Chondrocyte (in vitro differentiated cells): Measurements from ENCODE around the gene BICC1. TPM values are rescaled to one million over a fixed set of nuclear protein-coding genes. Genes with fewer than 3 reads are reported as not detected.

ENCODE experiments used
- DNase-seq: peaks from one replicate; pipeline ENCODE4 v3.0.0; 2021; ENCODE audit warnings: mixed read lengths, low spot score
- H3K27ac Mint-ChIP-seq: one replicate; pipeline ENCODE4 v1.8.0; 2021; ENCODE audit warnings: mild to moderate bottlenecking, moderate library complexity, mixed read lengths; ENCODE audit not compliant: unreplicated experiment
- H3K27me3 Mint-ChIP-seq: 2 replicates; pipeline ENCODE4 v1.8.0; 2021; ENCODE audit warnings: low read depth, mixed read lengths
- H3K36me3 Mint-ChIP-seq: 2 replicates; pipeline ENCODE4 v1.8.0; 2021; ENCODE audit warnings: low read depth, mixed read lengths
- H3K4me1 Mint-ChIP-seq: 2 replicates; pipeline ENCODE4 v1.8.0; 2021; ENCODE audit warnings: low read depth, mild to moderate bottlenecking, mixed read lengths
- H3K4me3 Mint-ChIP-seq: one replicate; pipeline ENCODE4 v1.8.0; 2021; ENCODE audit warnings: mild to moderate bottlenecking, moderate library complexity, mixed read lengths; ENCODE audit not compliant: unreplicated experiment
- H3K9me3 Mint-ChIP-seq: 2 replicates; pipeline ENCODE4 v1.8.0; 2021; ENCODE audit warnings: low read depth, mixed read lengths
- total RNA-seq: library from RNA; stranded (reverse); gene quantifications from 3 replicates; pipeline ENCODE4 v1.2.1, GENCODE V29; 2021
- TF ChIP-seq, protein P1 (sequence below): fragments of 200-600 bp; sonication (generic); IDR thresholded peaks from 2 replicates; pipeline ENCODE4 v1.5.0; 2021; ENCODE audit warnings: antibody characterized with exemption, mild to moderate bottlenecking, moderate library complexity

Gene BICC1
- total RNA-seq, 1 donor from 2014 or later = 32.4 TPM

DNA sequence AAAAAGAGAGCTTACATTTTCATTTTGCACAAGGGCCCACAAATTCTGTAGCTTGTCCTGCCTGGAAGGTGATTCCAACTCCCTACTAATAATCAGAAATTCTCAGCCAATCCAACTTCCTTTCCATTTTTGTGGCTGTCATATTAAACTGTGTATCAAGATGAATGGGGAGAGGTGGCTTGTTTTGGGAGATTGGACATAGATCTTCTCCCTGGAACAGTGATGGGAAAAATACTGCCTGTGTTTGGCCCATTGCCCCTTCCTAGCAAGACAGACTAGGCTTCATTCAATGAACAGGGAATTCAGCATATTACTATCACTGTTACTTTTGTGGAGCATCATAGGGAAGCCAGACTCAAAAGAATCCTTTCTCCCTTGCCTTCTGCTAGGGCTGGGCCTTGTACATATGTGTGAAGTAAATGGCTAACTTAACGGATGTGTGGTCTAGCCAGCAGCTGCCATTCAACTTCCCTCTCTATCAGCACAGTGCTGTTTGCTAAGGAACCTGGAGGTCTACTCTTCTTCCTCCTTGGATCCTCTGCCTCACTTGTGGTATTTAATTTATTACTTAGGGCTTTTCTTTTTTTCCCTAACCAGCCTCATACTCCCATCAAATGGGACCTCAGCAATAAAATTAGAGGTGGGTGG is 326.0 kb downstream of the BICC1 start:
- no peak for DNase-seq
- Mint-ChIP-seq H3K36me3 (no peaks in the 10 kb centered on the region), H3K4me3 (no peak overlapping the region), H3K27ac (no peak overlapping the region), H3K27me3 (no peaks in the 10 kb centered on the region), H3K4me1 (peaks cover 21% of the 10 kb centered on the region), H3K9me3 (peaks cover 2% of the 10 kb centered on the region)
- TF ChIP-seq, protein P1, sequence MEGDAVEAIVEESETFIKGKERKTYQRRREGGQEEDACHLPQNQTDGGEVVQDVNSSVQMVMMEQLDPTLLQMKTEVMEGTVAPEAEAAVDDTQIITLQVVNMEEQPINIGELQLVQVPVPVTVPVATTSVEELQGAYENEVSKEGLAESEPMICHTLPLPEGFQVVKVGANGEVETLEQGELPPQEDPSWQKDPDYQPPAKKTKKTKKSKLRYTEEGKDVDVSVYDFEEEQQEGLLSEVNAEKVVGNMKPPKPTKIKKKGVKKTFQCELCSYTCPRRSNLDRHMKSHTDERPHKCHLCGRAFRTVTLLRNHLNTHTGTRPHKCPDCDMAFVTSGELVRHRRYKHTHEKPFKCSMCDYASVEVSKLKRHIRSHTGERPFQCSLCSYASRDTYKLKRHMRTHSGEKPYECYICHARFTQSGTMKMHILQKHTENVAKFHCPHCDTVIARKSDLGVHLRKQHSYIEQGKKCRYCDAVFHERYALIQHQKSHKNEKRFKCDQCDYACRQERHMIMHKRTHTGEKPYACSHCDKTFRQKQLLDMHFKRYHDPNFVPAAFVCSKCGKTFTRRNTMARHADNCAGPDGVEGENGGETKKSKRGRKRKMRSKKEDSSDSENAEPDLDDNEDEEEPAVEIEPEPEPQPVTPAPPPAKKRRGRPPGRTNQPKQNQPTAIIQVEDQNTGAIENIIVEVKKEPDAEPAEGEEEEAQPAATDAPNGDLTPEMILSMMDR = no peak

DNA sequence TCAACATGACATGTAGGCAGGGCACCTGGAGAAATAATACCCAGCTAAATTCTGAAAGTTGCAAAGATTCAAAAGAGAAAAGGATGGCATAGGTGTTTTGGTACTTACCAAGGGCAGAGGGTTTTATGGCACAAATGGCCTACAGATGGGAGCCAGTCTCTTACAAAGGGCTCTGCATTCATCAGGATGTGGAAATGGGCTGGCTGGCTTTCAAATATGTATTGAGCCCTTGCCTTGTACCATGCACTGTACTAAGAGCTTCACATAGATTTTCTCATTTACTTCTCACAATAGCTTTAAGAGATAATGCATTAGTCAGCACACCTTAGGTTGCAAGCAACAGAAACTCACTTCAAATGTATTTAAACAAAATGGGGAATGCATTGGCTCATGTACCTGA is 327.1 kb downstream of the BICC1 start:
- no peaks in the 10 kb centered on the region for H3K27me3 Mint-ChIP-seq
- H3K27ac Mint-ChIP-seq = no peak overlapping the region
- H3K4me3 Mint-ChIP-seq = no peak overlapping the region
- peaks cover 2% of the 10 kb centered on the region for H3K9me3 Mint-ChIP-seq
- TF ChIP-seq, protein P1 = no peak
- H3K4me1 Mint-ChIP-seq = peaks cover 10% of the 10 kb centered on the region
- H3K36me3 Mint-ChIP-seq = no peaks in the 10 kb centered on the region
- DNase-seq = no peak

DNA sequence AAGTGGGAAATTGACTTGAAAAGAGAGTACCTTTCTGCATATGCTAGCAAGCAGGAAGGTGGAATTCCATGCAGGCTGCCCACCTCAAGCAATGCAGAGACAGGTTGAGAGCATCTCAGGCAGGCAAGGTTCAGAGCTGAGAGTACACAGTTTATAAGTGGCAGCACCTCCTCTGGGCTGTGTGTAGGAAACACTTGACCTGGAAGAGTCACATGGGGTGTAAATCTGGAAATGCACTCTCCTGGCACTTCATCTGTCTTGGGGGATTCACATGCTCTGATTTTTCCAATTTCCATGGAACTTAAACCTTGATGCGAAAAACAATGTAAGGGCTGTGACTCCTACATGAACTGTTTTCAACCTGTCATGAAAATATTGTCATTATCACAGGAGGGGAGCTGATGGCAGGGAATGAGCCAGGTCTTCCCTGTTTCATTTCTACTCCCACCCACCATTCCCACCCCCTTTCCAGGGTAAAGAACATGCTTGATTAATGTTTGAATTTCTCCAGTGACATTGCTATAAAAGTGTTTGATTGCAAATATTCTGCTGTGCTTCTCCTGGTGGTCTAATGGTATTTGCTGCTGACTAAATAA is 328.3 kb downstream of the BICC1 start:
- peaks cover 5% of the 10 kb centered on the region for H3K4me1 Mint-ChIP-seq
- peaks cover 2% of the 10 kb centered on the region for H3K9me3 Mint-ChIP-seq
- H3K27ac Mint-ChIP-seq = no peak overlapping the region

DNA sequence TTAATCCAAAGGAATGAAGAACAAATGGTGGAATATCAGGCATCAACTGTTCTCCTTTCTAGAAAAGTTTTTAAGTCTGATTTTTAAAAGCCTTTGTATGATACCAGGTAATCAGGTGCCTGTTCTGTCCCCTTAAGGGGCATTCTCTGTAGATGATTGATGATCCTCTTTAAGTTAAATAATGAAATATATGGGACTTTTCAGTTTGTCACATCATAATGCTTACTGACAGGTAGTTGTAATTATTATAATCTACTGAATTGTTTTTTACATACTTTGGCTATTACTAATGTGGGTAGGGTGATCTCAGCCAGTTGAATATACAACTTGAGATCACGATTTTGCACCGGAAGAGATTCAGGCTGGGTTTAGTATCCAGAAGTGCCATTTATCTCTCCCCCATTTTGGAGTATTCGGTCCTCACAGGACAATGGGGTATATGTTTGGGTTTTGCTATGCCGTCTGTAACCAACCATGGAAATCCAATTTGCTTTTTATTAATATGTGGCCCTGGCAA is 330.2 kb downstream of the BICC1 start:
- Mint-ChIP-seq H3K4me3 (no peak overlapping the region), H3K27ac (no peak overlapping the region), H3K9me3 (peaks cover 2% of the 10 kb centered on the region), H3K36me3 (no peaks in the 10 kb centered on the region), H3K4me1 (no peaks in the 10 kb centered on the region), H3K27me3 (no peaks in the 10 kb centered on the region)
- TF ChIP-seq, protein P1 = no peak
- DNase-seq = no peak

More for the DNA sequence above, 328.3 kb downstream of the BICC1 start:
- DNase-seq = no peak
- Mint-ChIP-seq H3K36me3 (no peaks in the 10 kb centered on the region), H3K27me3 (no peaks in the 10 kb centered on the region), H3K4me3 (no peak overlapping the region)
- TF ChIP-seq, protein P1 = no peak

DNA sequence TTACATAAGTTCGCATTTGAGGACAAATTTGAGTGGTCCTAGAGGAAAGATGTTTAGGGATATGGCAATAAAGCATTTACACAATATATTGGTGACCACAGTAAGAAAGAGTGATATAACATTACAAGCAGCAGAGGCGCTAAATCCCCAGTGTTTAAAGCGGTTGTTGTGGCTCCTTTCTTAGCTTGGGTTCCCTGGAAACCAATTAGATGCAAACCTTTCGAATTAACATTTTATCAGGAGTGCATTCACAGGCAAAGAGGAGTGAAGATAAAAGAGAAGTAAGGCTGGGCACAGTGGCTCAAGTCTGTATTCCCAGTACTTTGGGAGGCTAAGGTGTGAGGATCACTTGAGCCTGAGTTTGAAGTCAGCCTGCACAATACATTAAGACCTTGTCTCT is 331.1 kb downstream of the BICC1 start:
- DNase-seq = no peak
- no peaks in the 10 kb centered on the region for H3K27me3 Mint-ChIP-seq
- no peaks in the 10 kb centered on the region for H3K36me3 Mint-ChIP-seq
- H3K27ac Mint-ChIP-seq = no peak overlapping the region
- H3K4me3 Mint-ChIP-seq = no peak overlapping the region
- TF ChIP-seq, protein P1 = no peak
- no peaks in the 10 kb centered on the region for H3K4me1 Mint-ChIP-seq
- peaks cover 4% of the 10 kb centered on the region for H3K9me3 Mint-ChIP-seq
